GM18505 (cell line): ENCODE measurements around the gene C17orf100.

Source experiments
- ATAC-seq: cut with Tn5 transposase; IDR thresholded peaks from one replicate; pipeline ENCODE4 v1.9.1; 2021; ENCODE audit not compliant: unreplicated experiment
- POLR2A ChIP-seq: IDR thresholded peaks from 4 replicates; pipeline ENCODE4 v1.6.1; 2011; ENCODE audit warnings: borderline replicate concordance; ENCODE audit not compliant: insufficient read depth, insufficient read length; ENCODE audit errors: extremely low read depth

The C17orf100 gene

DNA sequence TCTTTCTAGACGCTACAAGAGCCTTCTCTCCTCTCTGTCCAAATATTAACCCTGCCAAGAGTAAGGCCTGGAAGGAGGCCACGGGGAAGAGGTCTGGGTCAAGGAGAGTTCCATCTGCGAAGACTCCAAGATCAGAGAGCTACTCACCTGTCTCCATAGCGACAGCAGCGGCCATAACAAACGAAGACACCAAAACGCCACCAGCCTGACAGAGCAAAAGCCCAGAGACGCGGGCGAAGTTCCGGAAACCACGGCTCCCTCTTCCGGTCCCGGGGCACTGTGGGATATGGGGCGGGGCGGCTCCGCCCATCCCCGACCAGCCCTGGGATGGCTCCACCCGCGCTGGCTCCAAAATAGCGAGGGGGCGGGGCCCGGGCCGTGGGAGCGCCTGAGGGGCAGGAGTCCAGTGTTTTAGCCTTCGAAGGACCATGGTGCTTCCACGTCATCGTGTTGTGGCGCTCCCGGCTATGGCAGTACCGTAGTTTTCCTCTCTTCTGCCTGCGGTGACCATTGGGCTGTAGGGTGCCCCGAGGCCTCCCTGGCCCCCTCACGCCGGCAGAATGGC is at the start of gene C17orf100, which contains the start of gene MED31:
C17orf100 (plus strand) TSS at position 409 of the 565 bp plus-strand sequence; CDS start at position 561, 152 bp downstream.
MED31 (minus strand) TSS at position 252 of the 565 bp plus-strand sequence; CDS start at position 175, 77 bp downstream.
- ATAC-seq, result peak; percentile 80
- TF ChIP-seq POLR2A, result peak; percentile 79

DNA sequence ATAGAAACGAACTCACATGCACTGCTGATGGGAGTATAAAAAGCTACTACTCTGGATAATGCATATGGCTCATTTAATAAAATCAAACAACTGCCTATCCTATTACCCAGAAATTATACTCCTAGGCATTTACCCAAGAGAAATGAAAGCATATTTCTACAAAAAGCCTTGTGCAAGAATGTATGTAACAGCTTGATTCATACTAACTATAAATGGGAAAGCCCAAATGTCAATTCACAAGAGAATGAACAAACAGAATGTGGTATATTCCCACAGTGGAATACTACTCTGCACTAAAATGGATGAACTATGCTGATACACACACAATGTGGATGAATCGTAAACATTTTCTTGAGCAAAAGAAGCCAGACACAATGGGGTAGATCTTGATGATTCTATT is 49.4 kb upstream of the C17orf100 start:
- no peak for ATAC-seq
- TF ChIP-seq POLR2A, result no peak

DNA sequence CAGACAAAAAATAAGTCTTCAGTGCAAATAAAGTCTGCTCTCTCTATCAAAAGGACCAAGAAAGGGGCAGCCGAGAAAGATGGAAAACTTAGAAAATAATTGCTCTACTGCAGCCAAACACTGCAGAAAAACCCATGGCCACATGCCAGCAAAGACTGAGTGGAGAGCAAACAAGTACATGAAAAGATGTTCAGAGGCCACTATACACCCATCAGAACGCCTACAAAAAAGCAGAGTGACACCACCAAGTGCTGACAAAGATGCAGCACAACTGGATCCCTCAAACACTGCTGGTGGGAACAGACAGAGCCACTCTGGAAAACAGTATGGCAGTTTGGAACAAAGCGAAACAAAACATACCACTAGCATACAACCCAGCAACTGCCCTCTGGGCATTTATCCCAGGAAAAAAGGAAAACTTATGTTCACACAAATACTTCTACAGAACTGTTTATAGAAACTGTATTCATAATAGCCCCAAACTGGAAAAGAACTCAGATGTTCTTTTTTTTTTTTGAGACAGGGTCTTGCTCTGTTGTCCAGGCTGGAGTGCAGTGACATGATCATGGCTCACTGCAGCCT is 47.7 kb upstream of the C17orf100 start:
- ATAC-seq, result no peak
- no peak for TF ChIP-seq POLR2A

GRCh38 chr17:6605142-6605541 is 46.4 kb upstream of the C17orf100 start:
- TF ChIP-seq POLR2A, result no peak
- no peak for ATAC-seq

GRCh38 chr17:6608321-6608720 is 43.2 kb upstream of the C17orf100 start:
- no peak for TF ChIP-seq POLR2A
- no peak for ATAC-seq

DNA sequence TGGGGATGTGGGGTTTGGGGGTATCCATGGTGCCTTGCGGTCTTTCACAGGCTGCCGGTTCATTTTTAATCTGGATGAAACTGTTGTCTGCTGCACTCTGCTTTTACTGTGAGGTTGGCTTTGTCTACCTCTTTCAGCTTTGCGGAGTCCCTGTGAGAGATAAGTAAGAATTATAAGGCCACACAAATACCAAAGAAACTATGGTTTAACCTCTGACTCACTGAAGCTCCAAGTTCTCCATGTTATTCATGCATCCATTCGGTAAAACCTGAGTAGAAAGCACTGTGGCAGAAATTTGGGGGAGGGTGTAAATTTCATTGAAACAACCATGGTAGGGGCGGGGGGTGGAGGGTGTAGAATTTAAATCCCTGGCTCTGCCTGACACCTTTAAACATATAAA is 41.6 kb upstream of the C17orf100 start:
- TF ChIP-seq POLR2A, result no peak
- no peak for ATAC-seq

DNA sequence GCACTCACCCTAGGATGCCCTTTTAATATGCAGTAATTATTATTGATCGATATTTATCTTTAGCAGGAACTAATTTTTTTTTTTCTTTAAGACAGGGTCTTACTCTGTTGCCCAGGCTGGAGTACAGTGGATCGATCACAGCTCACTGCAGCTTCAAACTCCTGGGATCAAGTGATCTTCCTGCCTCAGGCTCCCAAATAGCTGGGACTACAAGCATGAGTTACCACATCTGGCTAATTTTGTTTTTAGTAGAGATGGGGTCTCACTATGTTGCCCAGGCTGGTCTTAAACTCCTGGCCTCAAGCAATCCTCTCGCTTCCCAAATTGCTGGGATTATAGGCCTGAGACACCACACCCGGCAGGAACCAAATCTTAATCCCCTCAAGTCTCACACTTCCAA is 40.3 kb upstream of the C17orf100 start:
- no peak for ATAC-seq
- TF ChIP-seq POLR2A, result no peak

- no peak for ATAC-seq
- TF ChIP-seq POLR2A, result no peak
Measured at GRCh38 chr17:6623941-6624340, 27.6 kb upstream of the C17orf100 start.

- no peak for ATAC-seq
- TF ChIP-seq POLR2A, result no peak
Measured at GRCh38 chr17:6626616-6627015, 24.9 kb upstream of the C17orf100 start.

DNA sequence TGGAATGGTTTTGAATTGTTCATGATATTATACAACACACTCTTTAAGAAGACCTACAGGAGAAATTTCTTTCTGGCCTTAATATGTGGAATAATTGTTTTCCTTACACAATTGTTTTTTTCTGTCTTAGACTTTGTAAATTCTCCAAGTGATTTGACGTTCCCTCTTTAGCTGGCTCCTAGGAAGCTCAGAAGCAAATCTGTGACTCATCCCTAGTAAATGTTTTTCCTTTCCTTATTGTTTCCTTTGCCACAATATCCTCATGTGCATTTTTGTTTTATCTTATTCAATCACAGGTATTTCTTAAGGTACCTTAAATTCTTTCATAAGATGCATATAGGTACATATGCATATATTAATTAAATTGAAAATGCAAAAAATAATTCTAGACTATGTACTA is 24.5 kb upstream of the C17orf100 start:
- TF ChIP-seq POLR2A, result no peak
- ATAC-seq, result no peak

GRCh38 chr17:6630390-6630789 is 21.2 kb upstream of the C17orf100 start:
- ATAC-seq, result no peak
- no peak for TF ChIP-seq POLR2A

- no peak for ATAC-seq
Measured at GRCh38 chr17:6632530-6632929, 19.0 kb upstream of the C17orf100 start.

DNA sequence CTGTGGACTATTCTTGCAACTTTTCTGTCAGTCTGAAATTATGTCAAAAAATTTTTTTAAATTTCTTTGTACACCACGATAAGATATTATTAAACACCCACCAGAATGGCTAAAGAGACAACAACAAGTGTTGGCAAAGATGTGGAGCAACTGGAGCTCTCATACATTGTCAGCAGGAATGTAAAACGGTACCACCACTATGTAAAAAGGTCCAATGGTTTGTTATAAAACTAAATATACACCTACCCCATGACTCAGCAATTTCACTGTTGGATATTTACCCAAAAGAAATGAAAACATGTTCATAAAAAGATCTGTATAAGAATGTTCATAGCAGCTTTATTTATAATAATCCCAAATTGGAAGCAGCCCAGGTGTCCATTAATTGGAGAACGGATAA is 18.3 kb upstream of the C17orf100 start:
- TF ChIP-seq POLR2A, result no peak
- no peak for ATAC-seq

More at GRCh38 chr17:6632530-6632929, 19.0 kb upstream of the C17orf100 start:
- no peak for TF ChIP-seq POLR2A

- no peak for ATAC-seq
- TF ChIP-seq POLR2A, result no peak
Measured at GRCh38 chr17:6636105-6636504, 15.5 kb upstream of the C17orf100 start.
